PFSK-1 (cell line): ENCODE measurements around the gene LRP2.

Source experiments
- FOXP2 ChIP-seq: optimal IDR thresholded peaks from 2 replicates; pipeline ENCODE3; 2011; ENCODE audit warnings: borderline replicate concordance, control low read depth, inconsistent platforms; ENCODE audit not compliant: insufficient read depth; ENCODE audit errors: extremely low read length, extremely low read depth
- POLR2AphosphoS5 ChIP-seq: IDR thresholded peaks from 2 replicates; pipeline ENCODE4 v1.6.1; 2012; ENCODE audit warnings: low read depth, mild to moderate bottlenecking, control low read depth, low read length, moderate library complexity
- REST ChIP-seq, 2 experiments: IDR thresholded peaks; 2 replicates each; pipeline versions ENCODE4 v1.6.1 to v1.8.0; 2011 to 2012; ENCODE audit warnings: low read depth in 2 of 2, low read length in 2 of 2, control low read depth in 1 of 2, inconsistent platforms in 1 of 2, mild to moderate bottlenecking in 1 of 2, moderate library complexity in 1 of 2; ENCODE audit not compliant: insufficient read depth in 1 of 2
- SIN3A ChIP-seq: IDR thresholded peaks from 2 replicates; pipeline ENCODE4 v1.6.1; 2012; ENCODE audit warnings: mild to moderate bottlenecking, low read length, moderate library complexity, borderline replicate concordance; ENCODE audit not compliant: insufficient read depth
- TAF1 ChIP-seq: IDR thresholded peaks from 2 replicates; pipeline ENCODE4 v1.6.1; 2012; ENCODE audit warnings: low read length, control low read depth, borderline replicate concordance; ENCODE audit not compliant: insufficient read depth

Gene LRP2

GRCh38 chr2:169184074-169184473, 178.3 kb downstream of the LRP2 start:
- TF ChIP-seq SIN3A (no peak), REST (IDR thresholded peaks at IDR 0.05; ENCODE audit: insufficient read depth in 1 of 2, low read depth in 2 of 2, low read length in 2 of 2) (no peak), TAF1 (no peak), FOXP2 (no peak), POLR2AphosphoS5 (no peak)

- TF ChIP-seq FOXP2 = no peak
- no peak for TF ChIP-seq TAF1
- no peak for TF ChIP-seq POLR2AphosphoS5
- TF ChIP-seq REST (IDR thresholded peaks at IDR 0.05; ENCODE audit: insufficient read depth in 1 of 2, low read depth in 2 of 2, low read length in 2 of 2) = no peak
- no peak for TF ChIP-seq SIN3A
Observed at GRCh38 chr2:169182573-169182972, 179.8 kb downstream of the LRP2 start.

- TF ChIP-seq REST (IDR thresholded peaks at IDR 0.05; ENCODE audit: insufficient read depth in 1 of 2, low read depth in 2 of 2, low read length in 2 of 2) (no peak), FOXP2 (no peak), POLR2AphosphoS5 (no peak), SIN3A (no peak), TAF1 (no peak)
Observed at GRCh38 chr2:169178804-169179390, 183.4 kb downstream of the LRP2 start.

- TF ChIP-seq REST (IDR thresholded peaks at IDR 0.05; ENCODE audit: insufficient read depth in 1 of 2, low read depth in 2 of 2, low read length in 2 of 2) = no peak
- no peak for TF ChIP-seq TAF1
- no peak for TF ChIP-seq SIN3A
- TF ChIP-seq POLR2AphosphoS5 = no peak
- TF ChIP-seq FOXP2 = no peak
Observed at GRCh38 chr2:169178364-169178763, 184.0 kb downstream of the LRP2 start.

- TF ChIP-seq REST (IDR thresholded peaks at IDR 0.05; ENCODE audit: insufficient read depth in 1 of 2, low read depth in 2 of 2, low read length in 2 of 2) (no peak), POLR2AphosphoS5 (no peak), TAF1 (no peak), FOXP2 (no peak), SIN3A (no peak)
Observed at GRCh38 chr2:169175112-169175511, 187.2 kb downstream of the LRP2 start.
